H1 (cell line): ENCODE data around the gene RADIL. TPM values are rescaled to one million over a fixed set of nuclear protein-coding genes. Genes with fewer than 3 reads are reported as not detected.

Experiments used
- CTCF ChIA-PET: fragments of 300-600 bp; sonication (Branson Sonifier 250); formaldehyde crosslinking; loops from one replicate; lab custom pipeline; 2021; ENCODE audit not compliant: partially characterized antibody; lab: Charles Lee
- POLR2A ChIA-PET: fragments of 300-600 bp; sonication (Branson Sonifier 250); formaldehyde crosslinking; loops from one replicate; lab custom pipeline; 2021; ENCODE audit warnings: inconsistent platforms; ENCODE audit not compliant: partially characterized antibody; lab: Charles Lee
- DNase-seq, 2 experiments: peaks; one replicate each; pipeline versions ENCODE4 v3.0.0 to v3.0.0-alpha.2; 2010 to 2022; ENCODE audit warnings: low spot score in 2 of 2, low read depth in 1 of 2, mixed read lengths in 1 of 2
- FAIRE-seq: peaks from 2 replicates; lab custom pipeline; 2011; peaks lifted over from hg19 to GRCh38; lab: Jason Lieb, UNC
- H2AFZ ChIP-seq: 2 replicates; pipeline ENCODE4 v1.8.1; 2012; ENCODE audit warnings: low read length, inconsistent platforms
- H2AK5ac ChIP-seq: 2 replicates; pipeline ENCODE4 v1.6.1; 2013; ENCODE audit warnings: low read depth, low read length
- H2BK120ac ChIP-seq: replicated peaks from 2 replicates; pipeline ENCODE3; 2013; ENCODE audit warnings: low read depth, low read length, inconsistent platforms
- H2BK12ac ChIP-seq: 2 replicates; pipeline ENCODE4 v1.6.1; 2013; ENCODE audit warnings: low read depth, low read length
- H2BK15ac ChIP-seq: 2 replicates; pipeline ENCODE4 v1.6.1; 2013; ENCODE audit warnings: low read length
- H2BK20ac ChIP-seq: 2 replicates; pipeline ENCODE4 v1.6.1; 2013; ENCODE audit warnings: low read length
- H2BK5ac ChIP-seq: 2 replicates; pipeline ENCODE4 v1.6.1; 2013; ENCODE audit warnings: low read depth, low read length
- H3K14ac ChIP-seq: 2 replicates; pipeline ENCODE4 v1.6.1; 2013; ENCODE audit warnings: inconsistent platforms; ENCODE audit not compliant: insufficient read length
- H3K18ac ChIP-seq: 2 replicates; pipeline ENCODE4 v1.6.1; 2013; ENCODE audit warnings: low read length; ENCODE audit errors: extremely low read depth
- H3K23ac ChIP-seq: 2 replicates; pipeline ENCODE4 v1.6.1; 2013; ENCODE audit warnings: inconsistent platforms; ENCODE audit not compliant: insufficient read length
- H3K23me2 ChIP-seq: 2 replicates; pipeline ENCODE4 v1.6.1; 2013; ENCODE audit warnings: low read depth, low read length
- H3K27ac ChIP-seq: 2 replicates; pipeline ENCODE4 v1.6.1; 2011; ENCODE audit warnings: low read depth, low read length, inconsistent platforms
- H3K27me3 ChIP-seq, 4 experiments: replicated peaks in 1 of 4; 1 replicate in 1 of 4; 2 replicates in 3 of 4; pipeline versions ENCODE4 v1.6.1 to v1.8.1; 2011 to 2013; ENCODE audit warnings: low read length in 3 of 4, mild to moderate bottlenecking in 3 of 4, inconsistent platforms in 2 of 4, mixed read lengths in 2 of 4, moderate library complexity in 1 of 4; ENCODE audit not compliant: control insufficient read depth in 3 of 4, insufficient read depth in 3 of 4; ENCODE audit errors: extremely low read depth in 1 of 4
- H3K36me3 ChIP-seq, 4 experiments: 2 replicates each; pipeline versions ENCODE4 v1.6.1 to v1.8.1; 2011 to 2013; ENCODE audit warnings: mild to moderate bottlenecking in 4 of 4, low read length in 3 of 4, moderate library complexity in 2 of 4, control low read depth in 1 of 4, inconsistent platforms in 1 of 4; ENCODE audit not compliant: insufficient read depth in 4 of 4, control insufficient read depth in 2 of 4
- H3K4ac ChIP-seq: replicated peaks from 2 replicates; pipeline ENCODE3; 2013; ENCODE audit warnings: low read length, low read depth, mixed read lengths, inconsistent platforms; ENCODE audit not compliant: insufficient read length
- H3K4me1 ChIP-seq, 4 experiments: replicated peaks in 1 of 4; 1 replicate in 1 of 4; 2 replicates in 3 of 4; pipeline versions ENCODE4 v1.6.1 to v1.8.1; 2011 to 2013; ENCODE audit warnings: low read length in 3 of 4, inconsistent platforms in 2 of 4, mixed read lengths in 1 of 4; ENCODE audit not compliant: insufficient read depth in 4 of 4, control insufficient read depth in 3 of 4
- H3K4me2 ChIP-seq, 2 experiments: 2 replicates each; pipeline versions ENCODE4 v1.6.1 to v1.8.1; 2011 to 2013; ENCODE audit warnings: low read depth in 2 of 2, low read length in 2 of 2, control low read depth in 1 of 2, inconsistent platforms in 1 of 2, mild to moderate bottlenecking in 1 of 2; ENCODE audit not compliant: insufficient read depth in 1 of 2
- H3K4me3 ChIP-seq, 4 experiments: fragments of 200-600, 300-600 bp in 1 of 4; sonication (generic), shearing (Covaris generic), sonication (Bioruptor Twin) in 1 of 4; 2 replicates each; pipeline versions ENCODE4 v1.5.1 to v1.8.1; 2011 to 2016; ENCODE audit warnings: low read length in 4 of 4, low read depth in 3 of 4, control low read depth in 2 of 4, inconsistent platforms in 2 of 4, mild to moderate bottlenecking in 2 of 4, mixed read lengths in 1 of 4, moderate library complexity in 1 of 4; ENCODE audit not compliant: insufficient read depth in 2 of 4; ENCODE audit errors: extremely low read depth in 1 of 4
- H3K56ac ChIP-seq: replicated peaks from 2 replicates; pipeline ENCODE3; 2013; ENCODE audit warnings: low read depth, mild to moderate bottlenecking, mixed read lengths, low read length, inconsistent platforms; ENCODE audit not compliant: insufficient read length
- H3K79me1 ChIP-seq: 2 replicates; pipeline ENCODE4 v1.6.1; 2013; ENCODE audit warnings: low read depth, low read length, control low read depth
- H3K79me2 ChIP-seq, 2 experiments: 2 replicates each; pipeline versions ENCODE4 v1.6.1 to v1.8.1; 2012 to 2013; ENCODE audit warnings: low read length in 2 of 2, mild to moderate bottlenecking in 2 of 2, inconsistent platforms in 1 of 2; ENCODE audit not compliant: insufficient read depth in 2 of 2, control insufficient read depth in 1 of 2
- H3K9ac ChIP-seq, 4 experiments: replicated peaks in 1 of 4; 1 replicate in 1 of 4; 2 replicates in 3 of 4; pipeline versions ENCODE4 v1.6.1 to v1.8.1; 2011 to 2013; ENCODE audit warnings: low read depth in 3 of 4, low read length in 3 of 4, control low read depth in 2 of 4, mild to moderate bottlenecking in 2 of 4, moderate library complexity in 2 of 4, inconsistent platforms in 1 of 4; ENCODE audit errors: extremely low read depth in 1 of 4
- H3K9me3 ChIP-seq, 2 experiments: 2 replicates each; pipeline versions ENCODE4 v1.6.1 to v1.8.1; 2012 to 2013; ENCODE audit warnings: mild to moderate bottlenecking in 2 of 2, moderate library complexity in 2 of 2, control low read depth in 1 of 2, inconsistent platforms in 1 of 2, low read depth in 1 of 2, low read length in 1 of 2, mixed read lengths in 1 of 2; ENCODE audit not compliant: insufficient read depth in 2 of 2
- H4K20me1 ChIP-seq, 2 experiments: replicated peaks in 1 of 2; 2 replicates each; pipeline versions ENCODE3 to v1.8.1; 2011 to 2013; ENCODE audit warnings: inconsistent platforms in 2 of 2, low read length in 2 of 2, mild to moderate bottlenecking in 1 of 2; ENCODE audit not compliant: insufficient read depth in 2 of 2, control insufficient read depth in 1 of 2
- H4K5ac ChIP-seq: 2 replicates; pipeline ENCODE4 v1.6.1; 2013; ENCODE audit warnings: low read length, low read depth, mixed read lengths, inconsistent platforms; ENCODE audit not compliant: insufficient read length
- H4K8ac ChIP-seq: 2 replicates; pipeline ENCODE4 v1.8.0; 2013; ENCODE audit warnings: mild to moderate bottlenecking, moderate library complexity, low read length, inconsistent platforms; ENCODE audit not compliant: insufficient read depth; ENCODE audit errors: extremely low read depth
- H4K91ac ChIP-seq: replicated peaks from 2 replicates; pipeline ENCODE3; 2013; ENCODE audit warnings: low read length, mixed read lengths, inconsistent platforms; ENCODE audit not compliant: insufficient read length
- ASH2L ChIP-seq: fragments of 200-600, 300-600 bp; sonication (generic); IDR thresholded peaks from one replicate; pipeline ENCODE4 v1.7.1; 2017; ENCODE audit warnings: low read length
- CHD2 ChIP-seq: IDR thresholded peaks from 2 replicates; pipeline ENCODE4 v1.6.1; 2012; ENCODE audit warnings: low read length, improper control_type of control experiment
- HDAC2 ChIP-seq, 2 experiments: fragments of 300-600 bp in 1 of 2; sonication (generic) in 1 of 2; IDR thresholded peaks; 2 replicates each; pipeline ENCODE4 v1.6.1; 2011 to 2012; ENCODE audit warnings: low read depth in 2 of 2, low read length in 2 of 2, mild to moderate bottlenecking in 2 of 2, moderate library complexity in 2 of 2, borderline replicate concordance in 1 of 2, inconsistent platforms in 1 of 2
- KDM1A ChIP-seq: fragments of 200-600, 300-600 bp; sonication (generic); IDR thresholded peaks from 2 replicates; pipeline ENCODE4 v1.7.1; 2016; ENCODE audit warnings: mild to moderate bottlenecking, low read length, borderline replicate concordance
- TCF12 ChIP-seq: IDR thresholded peaks from 2 replicates; pipeline ENCODE4 v1.6.1; 2011; ENCODE audit warnings: low read depth, mild to moderate bottlenecking, low read length
- WGBS, 2 experiments: shearing (Covaris generic) in 1 of 2; methylation state at CpG; one replicate each; pipeline versions ENCODE4 v1.1.6 to v1.1.7; 2013 to 2015; ENCODE audit warnings: low lambda C conversion rate in 2 of 2, mixed read lengths in 2 of 2, inconsistent platforms in 1 of 2, low coverage in 1 of 2, missing lambda C conversion rate in 1 of 2; ENCODE audit not compliant: insufficient replicate concordance in 2 of 2, insufficient coverage in 1 of 2, insufficient read length in 1 of 2; ENCODE audit errors: extremely low coverage in 1 of 2, missing lambda C conversion rate in 1 of 2; 5-methylcytosine and 5-hydroxymethylcytosine counted together
- polyA plus RNA-seq, 7 experiments: library from polyadenylated mRNA; depleted of rRNA in 3 of 7; stranded (reverse) in 5 of 7; unstranded in 2 of 7; fragments of >200 nt in 5 of 7; fragments of 200-250 nt in 2 of 7; gene quantifications; 1 replicate in 5 of 7; 2 replicates in 1 of 7; 4 replicates in 1 of 7; pipeline versions ENCODE4 v1.2.1 to v1.2.3, GENCODE V29; 2011 to 2013; ENCODE audit warnings: missing spikeins in 2 of 7, mixed read lengths in 2 of 7
- total RNA-seq: library from RNA; stranded (reverse); fragmentation: NEBNext Ultra II Directional; extraction: Animal tissue kit (Norgen Biotek cat#: 25700); gene quantifications from 2 replicates; pipeline ENCODE4 v1.2.1, GENCODE V29; 2021

RADIL gene
- total and polyA plus RNA-seq, 2 of the 8 experiments (the other 6 are each of a cell fraction or from before 2014, with no cell fraction given) = 5.0 to 5.4 TPM

DNA sequence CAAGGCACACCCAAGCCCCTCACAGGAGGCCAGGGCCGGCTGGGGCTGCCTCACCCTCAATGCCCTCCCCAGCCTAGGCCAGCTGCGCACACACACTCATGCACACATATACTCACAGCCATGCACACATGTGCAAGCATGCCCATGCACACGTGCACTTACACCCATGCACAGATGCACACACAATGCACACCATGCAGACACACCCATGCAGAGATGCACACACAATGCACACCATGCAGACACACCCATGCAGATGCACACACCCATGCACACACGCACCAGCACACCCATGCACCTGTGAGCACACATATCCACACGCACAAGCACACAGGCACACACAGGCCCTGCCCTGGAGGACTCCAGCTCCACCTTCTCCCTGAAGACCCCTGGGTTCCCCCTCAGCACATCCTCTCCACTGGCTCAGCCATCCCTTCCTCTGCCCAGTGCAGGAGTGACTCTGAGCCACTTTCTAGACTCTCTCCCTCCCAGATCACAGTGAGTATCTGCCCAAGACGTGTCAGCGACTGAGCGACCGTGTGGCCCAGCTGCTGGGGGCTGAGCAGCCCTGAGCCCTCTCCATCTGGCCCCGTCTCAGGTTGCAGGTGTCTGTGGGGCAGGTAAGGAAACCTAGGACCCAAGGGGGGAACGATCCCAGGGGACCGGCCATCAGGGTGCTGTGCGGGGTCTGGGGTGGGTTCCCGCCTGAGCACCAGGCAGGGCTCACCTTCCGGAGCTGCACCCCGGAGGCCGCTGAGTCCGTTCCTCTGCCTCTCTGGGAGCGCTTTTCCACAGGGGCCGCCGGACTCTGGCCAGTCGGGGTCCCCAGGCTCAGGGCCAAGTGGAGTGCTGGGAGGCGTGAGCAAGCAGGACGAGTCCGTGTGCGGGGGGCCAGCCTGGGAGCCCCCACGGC lies 82.3 kb downstream of the RADIL start:
- Histone ChIP-seq H3K27me3 (no peaks in the 10 kb centered on the region), H2BK20ac (no peak overlapping the region), H3K4ac (no peak overlapping the region), H3K4me3 (no peak overlapping the region), H2BK12ac (peak overlapping the region; percentile 27; the same call in 1 of the 2 replicates), H3K9ac (no peak overlapping the region), H3K23me2 (no peaks in the 10 kb centered on the region), H3K23ac (no peak overlapping the region), H3K9me3 (no peaks in the 10 kb centered on the region), H2BK15ac (no peak overlapping the region), H3K27ac (no peak overlapping the region), H3K4me1 (peaks cover 0 to 7% (median 0%) of the 10 kb centered on the region in 4 experiments; a peak in 1 of 7 replicates), H3K79me2 (no peaks in the 10 kb centered on the region), H4K8ac (no peak overlapping the region), H3K79me1 (no peaks in the 10 kb centered on the region), H3K4me2 (no peak overlapping the region), H2AK5ac (no peak overlapping the region), H2BK5ac (peak overlapping the region; percentile 44), H2BK120ac (no peak overlapping the region), H3K56ac (no peak overlapping the region), H3K18ac (no peak overlapping the region), H3K36me3 (no peaks in the 10 kb centered on the region), H4K5ac (no peak overlapping the region), H4K91ac (peak overlapping the region; percentile 74), H4K20me1 (no peaks in the 10 kb centered on the region), H3K14ac (no peak overlapping the region), H2AFZ (no peak overlapping the region)
- TF ChIP-seq CHD2 (no peak), HDAC2 (IDR thresholded peaks at IDR 0.05; ENCODE audit: borderline replicate concordance in 1 of 2, low read depth in 2 of 2, low read length in 2 of 2) (no peak), KDM1A (no peak), ASH2L (no peak), TCF12 (no peak)
- FAIRE-seq = no peak
- CTCF ChIA-PET = interaction anchor here (0.5 to 8.0 kb wide), 7 partner anchors 9 to 1646 kb away, joined by 3 to 65 read pairs (median 6); partner anchors contain the start of gene RADIL
- 92% methylated on average over 20 of the region's 27 CpGs; no CpG with 5 or more reads in 1 of the 2 experiments for WGBS, 2 experiments
- POLR2A ChIA-PET = interaction anchor here (0.8 to 1.8 kb wide), 2 partner anchors 9 to 313 kb away, joined by 3 to 7 read pairs; no protein-coding TSS in a partner anchor
- DNase-seq = no peak
